HG03520 (cell line): ENCODE data around the gene SLC9A8.
"Not testable (repeated sequence)": the region's sequence is repeated elsewhere in the genome, so short reads cannot be mapped to it uniquely, and the experiment has no call there.

Experiments
- ATAC-seq: cut with Tn5 transposase; IDR thresholded peaks from one replicate; pipeline ENCODE4 v1.9.1; 2021; ENCODE audit warnings: mild to moderate bottlenecking, moderate library complexity; ENCODE audit not compliant: unreplicated experiment

Gene SLC9A8

GRCh38 chr20:49846206-49846807, 33.7 kb downstream of the SLC9A8 start:
- no peak for ATAC-seq

GRCh38 chr20:49850463-49851230, 38.0 kb downstream of the SLC9A8 start:
- no peak for ATAC-seq

- no peak for ATAC-seq
These were observed 38.6 kb downstream of the SLC9A8 start for GRCh38 chr20:49851231-49851705.

- ATAC-seq, result no peak
These were observed 39.4 kb downstream of the SLC9A8 start for GRCh38 chr20:49851991-49852390.

- no peak for ATAC-seq
These were observed 40.0 kb downstream of the SLC9A8 start for GRCh38 chr20:49852522-49853080.

GRCh38 chr20:49853640-49854039, 41.0 kb downstream of the SLC9A8 start:
- ATAC-seq, result no peak

GRCh38 chr20:49854190-49854875, 41.7 kb downstream of the SLC9A8 start:
- ATAC-seq, result no peak

GRCh38 chr20:49856904-49857303, 44.3 kb downstream of the SLC9A8 start:
- ATAC-seq, result no peak

- no peak for ATAC-seq
These were observed 45.5 kb downstream of the SLC9A8 start for GRCh38 chr20:49858076-49858585.

GRCh38 chr20:49859011-49859410, 46.4 kb downstream of the SLC9A8 start:
- no peak for ATAC-seq

GRCh38 chr20:49859807-49860206, 47.2 kb downstream of the SLC9A8 start:
- ATAC-seq, result no peak

GRCh38 chr20:49861232-49861631, 48.6 kb downstream of the SLC9A8 start:
- ATAC-seq, result not testable (repeated sequence)

- ATAC-seq, result no peak
These were observed 50.1 kb downstream of the SLC9A8 start for GRCh38 chr20:49862607-49863200.

GRCh38 chr20:49863666-49864065, 51.0 kb downstream of the SLC9A8 start:
- no peak for ATAC-seq

GRCh38 chr20:49865559-49865958, 52.9 kb downstream of the SLC9A8 start:
- no peak for ATAC-seq

GRCh38 chr20:49866051-49866450, 53.4 kb downstream of the SLC9A8 start:
- no peak for ATAC-seq

GRCh38 chr20:49867453-49868215, 55.0 kb downstream of the SLC9A8 start:
- ATAC-seq, result no peak

GRCh38 chr20:49868538-49868937, 55.9 kb downstream of the SLC9A8 start:
- no peak for ATAC-seq

GRCh38 chr20:49868964-49869363, 56.3 kb downstream of the SLC9A8 start:
- no peak for ATAC-seq

- ATAC-seq, result no peak
These were observed 57.6 kb downstream of the SLC9A8 start for GRCh38 chr20:49870261-49870660.
